Liver (tissue), 9 donors: ENCODE data around the gene MERTK. TPM values are rescaled to one million over a fixed set of nuclear protein-coding genes. Genes with fewer than 3 reads are reported as not detected.

Experiments
- DNase-seq: peaks from one replicate; pipeline ENCODE4 v3.0.0-alpha.2; 2017; ENCODE audit warnings: low spot score
- H3K27ac ChIP-seq, 2 donors: one replicate each; pipeline ENCODE4 v1.7.0; 2013; ENCODE audit warnings: inconsistent platforms in 2 of 2, low read length in 2 of 2, control low read depth in 1 of 2, low read depth in 1 of 2, mild to moderate bottlenecking in 1 of 2
- H3K27me3 ChIP-seq, 4 donors: one replicate each; pipeline versions ENCODE4 v1.6.1 to v1.7.0; 2013; ENCODE audit warnings: low read length in 3 of 4, inconsistent platforms in 1 of 4, mild to moderate bottlenecking in 1 of 4, moderate library complexity in 1 of 4; ENCODE audit not compliant: control insufficient read depth in 4 of 4, insufficient read depth in 4 of 4
- H3K36me3 ChIP-seq, 4 donors: one replicate each; pipeline versions ENCODE4 v1.6.1 to v1.7.0; 2013; ENCODE audit warnings: low read length in 3 of 4, mild to moderate bottlenecking in 3 of 4, low read depth in 1 of 4, moderate library complexity in 1 of 4; ENCODE audit not compliant: control insufficient read depth in 4 of 4, insufficient read depth in 3 of 4
- H3K4me1 ChIP-seq, 4 donors: one replicate each; pipeline versions ENCODE4 v1.6.1 to v1.7.0; 2013; ENCODE audit warnings: low read length in 3 of 4, mild to moderate bottlenecking in 3 of 4, moderate library complexity in 1 of 4; ENCODE audit not compliant: control insufficient read depth in 4 of 4, insufficient read depth in 4 of 4
- H3K4me3 ChIP-seq, 3 donors: one replicate each; pipeline versions ENCODE4 v1.6.1 to v1.7.0; 2013; ENCODE audit warnings: low read length in 3 of 3, control low read depth in 1 of 3, low read depth in 1 of 3, mild to moderate bottlenecking in 1 of 3
- H3K9ac ChIP-seq, 2 donors: one replicate each; pipeline ENCODE4 v1.7.0; 2013; ENCODE audit warnings: low read length in 2 of 2, mild to moderate bottlenecking in 2 of 2, moderate library complexity in 2 of 2, control low read depth in 1 of 2, low read depth in 1 of 2
- H3K9me3 ChIP-seq, 4 donors: one replicate each; pipeline versions ENCODE4 v1.6.1 to v1.7.0; 2013; ENCODE audit warnings: low read length in 3 of 4; ENCODE audit not compliant: control insufficient read depth in 4 of 4
- ATF3 ChIP-seq: IDR thresholded peaks from 2 replicates; pipeline ENCODE4 v1.6.1; 2016; ENCODE audit warnings: antibody characterized with exemption
- EGR1 ChIP-seq, 2 donors: IDR thresholded peaks; 2 replicates each; pipeline ENCODE4 v1.6.1; 2016 to 2018; ENCODE audit warnings: antibody characterized with exemption in 2 of 2, low read depth in 2 of 2
- FOXA1 ChIP-seq: IDR thresholded peaks from 2 replicates; pipeline ENCODE4 v1.6.1; 2016; ENCODE audit warnings: antibody characterized with exemption
- FOXA2 ChIP-seq: IDR thresholded peaks from 2 replicates; pipeline ENCODE4 v1.6.1; 2016; ENCODE audit warnings: antibody characterized with exemption
- GABPA ChIP-seq, 2 donors: IDR thresholded peaks in 1 of 2; conservative IDR thresholded peaks in 1 of 2; 2 replicates each; pipeline ENCODE4 v1.6.1; 2016; ENCODE audit warnings: antibody characterized with exemption in 2 of 2, mild to moderate bottlenecking in 1 of 2, moderate library complexity in 1 of 2
- JUND ChIP-seq, 2 donors: IDR thresholded peaks; 2 replicates each; pipeline ENCODE4 v1.6.1; 2016; ENCODE audit warnings: antibody characterized with exemption in 2 of 2
- MAX ChIP-seq: IDR thresholded peaks from 2 replicates; pipeline ENCODE4 v1.6.1; 2016; ENCODE audit warnings: antibody characterized with exemption
- NR2F2 ChIP-seq: IDR thresholded peaks from 2 replicates; pipeline ENCODE4 v1.6.1; 2016; ENCODE audit warnings: antibody characterized with exemption
- RAD21 ChIP-seq, 2 donors: IDR thresholded peaks; 2 replicates each; pipeline ENCODE4 v1.6.1; 2016; ENCODE audit warnings: antibody characterized with exemption in 2 of 2, mild to moderate bottlenecking in 2 of 2
- RXRA ChIP-seq, 2 donors: IDR thresholded peaks; 2 replicates each; pipeline ENCODE4 v1.6.1; 2017 to 2018; ENCODE audit warnings: antibody characterized with exemption in 2 of 2, mild to moderate bottlenecking in 1 of 2
- SP1 ChIP-seq: IDR thresholded peaks from 2 replicates; pipeline ENCODE4 v1.6.1; 2018; ENCODE audit warnings: antibody characterized with exemption, mild to moderate bottlenecking
- TAF1 ChIP-seq: conservative IDR thresholded peaks from 2 replicates; pipeline ENCODE4 v1.6.1; 2016; ENCODE audit warnings: antibody characterized with exemption, mild to moderate bottlenecking
- YY1 ChIP-seq: IDR thresholded peaks from 2 replicates; pipeline ENCODE4 v1.6.1; 2016; ENCODE audit warnings: antibody characterized with exemption, mild to moderate bottlenecking
- WGBS: extraction: QIAGEN DNeasy Blood & Tissue Kit; methylation state at CpG from one replicate; pipeline ENCODE4 v1.1.7; 2013; 5-methylcytosine and 5-hydroxymethylcytosine counted together
- polyA plus RNA-seq, 2 donors: library from polyadenylated mRNA; stranded (reverse) in 1 of 2; unstranded in 1 of 2; fragments of 200-250 nt in 1 of 2; fragments of >200 nt in 1 of 2; fragmentation: Nextera tagmentation in 1 of 2; extraction: Ambion mirVana in 1 of 2; gene quantifications; one replicate each; pipeline versions ENCODE4 v1.2.1 to v1.2.3, GENCODE V29; 2013 to 2015
- total RNA-seq, 2 donors: library from RNA; depleted of rRNA; stranded (reverse); fragments of >200 nt; gene quantifications; one replicate each; pipeline ENCODE4 v1.2.3, GENCODE V29; 2014
- TF ChIP-seq, protein P1 (sequence below): fragments of 150-350 bp; IDR thresholded peaks from 2 replicates; pipeline ENCODE4 v1.5.1; 2017; ENCODE audit warnings: improper control_type of control experiment, low read depth, low read length; ENCODE audit not compliant: missing input control
- TF ChIP-seq, protein P2 (sequence below): IDR thresholded peaks from 2 replicates; pipeline ENCODE4 v1.6.1; 2016; ENCODE audit warnings: antibody characterized with exemption
- TF ChIP-seq, protein P3 (sequence below): IDR thresholded peaks from 2 replicates; pipeline ENCODE4 v1.6.1; 2016; ENCODE audit warnings: antibody characterized with exemption, mild to moderate bottlenecking
- donor health status: healthy.
- donor health status: healthy.
- donor health status: healthy.
- donor health status: healthy.
- donor health status: healthy.

MERTK gene
- total and polyA plus RNA-seq, 4 donors, result 6.3 to 34.1 (median 8.2) TPM

GRCh38 chr2:112018846-112019245, 120.4 kb downstream of the MERTK start (continued):
- TF ChIP-seq, protein P1, sequence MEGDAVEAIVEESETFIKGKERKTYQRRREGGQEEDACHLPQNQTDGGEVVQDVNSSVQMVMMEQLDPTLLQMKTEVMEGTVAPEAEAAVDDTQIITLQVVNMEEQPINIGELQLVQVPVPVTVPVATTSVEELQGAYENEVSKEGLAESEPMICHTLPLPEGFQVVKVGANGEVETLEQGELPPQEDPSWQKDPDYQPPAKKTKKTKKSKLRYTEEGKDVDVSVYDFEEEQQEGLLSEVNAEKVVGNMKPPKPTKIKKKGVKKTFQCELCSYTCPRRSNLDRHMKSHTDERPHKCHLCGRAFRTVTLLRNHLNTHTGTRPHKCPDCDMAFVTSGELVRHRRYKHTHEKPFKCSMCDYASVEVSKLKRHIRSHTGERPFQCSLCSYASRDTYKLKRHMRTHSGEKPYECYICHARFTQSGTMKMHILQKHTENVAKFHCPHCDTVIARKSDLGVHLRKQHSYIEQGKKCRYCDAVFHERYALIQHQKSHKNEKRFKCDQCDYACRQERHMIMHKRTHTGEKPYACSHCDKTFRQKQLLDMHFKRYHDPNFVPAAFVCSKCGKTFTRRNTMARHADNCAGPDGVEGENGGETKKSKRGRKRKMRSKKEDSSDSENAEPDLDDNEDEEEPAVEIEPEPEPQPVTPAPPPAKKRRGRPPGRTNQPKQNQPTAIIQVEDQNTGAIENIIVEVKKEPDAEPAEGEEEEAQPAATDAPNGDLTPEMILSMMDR, result no peak

DNA sequence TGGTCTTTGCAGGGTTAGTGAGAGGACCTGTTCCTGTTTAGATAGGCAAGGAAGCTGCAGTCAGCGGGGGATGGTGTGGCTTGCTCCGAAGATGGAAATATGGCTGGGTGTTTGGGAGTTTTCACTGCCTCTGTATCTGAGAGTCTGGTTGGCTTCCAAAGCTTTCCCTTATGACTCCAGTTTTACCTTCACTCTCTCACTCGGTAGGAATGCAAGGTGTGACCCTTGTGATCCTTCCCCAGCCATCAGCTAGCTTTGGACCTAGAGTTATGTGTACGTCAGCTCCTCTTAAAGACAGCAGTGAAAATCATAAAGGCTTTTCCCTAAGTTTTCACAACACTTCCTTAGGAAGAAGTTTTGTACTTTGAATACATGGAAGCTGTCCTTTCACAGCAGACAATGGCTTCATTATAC, 121.2 kb downstream of the MERTK start:
- Histone ChIP-seq H3K27me3 (no peaks in the 10 kb centered on the region), H3K9ac (no peak overlapping the region), H3K27ac (no peak overlapping the region), H3K4me1 (no peaks in the 10 kb centered on the region), H3K4me3 (no peak overlapping the region), H3K9me3 (no peaks in the 10 kb centered on the region), H3K36me3 (peaks cover 4 to 20% (median 15%) of the 10 kb centered on the region in 4 donors)
- 74% methylated on average over 4 of the region's 4 CpGs for WGBS
- DNase-seq, result no peak
- TF ChIP-seq, protein P2, sequence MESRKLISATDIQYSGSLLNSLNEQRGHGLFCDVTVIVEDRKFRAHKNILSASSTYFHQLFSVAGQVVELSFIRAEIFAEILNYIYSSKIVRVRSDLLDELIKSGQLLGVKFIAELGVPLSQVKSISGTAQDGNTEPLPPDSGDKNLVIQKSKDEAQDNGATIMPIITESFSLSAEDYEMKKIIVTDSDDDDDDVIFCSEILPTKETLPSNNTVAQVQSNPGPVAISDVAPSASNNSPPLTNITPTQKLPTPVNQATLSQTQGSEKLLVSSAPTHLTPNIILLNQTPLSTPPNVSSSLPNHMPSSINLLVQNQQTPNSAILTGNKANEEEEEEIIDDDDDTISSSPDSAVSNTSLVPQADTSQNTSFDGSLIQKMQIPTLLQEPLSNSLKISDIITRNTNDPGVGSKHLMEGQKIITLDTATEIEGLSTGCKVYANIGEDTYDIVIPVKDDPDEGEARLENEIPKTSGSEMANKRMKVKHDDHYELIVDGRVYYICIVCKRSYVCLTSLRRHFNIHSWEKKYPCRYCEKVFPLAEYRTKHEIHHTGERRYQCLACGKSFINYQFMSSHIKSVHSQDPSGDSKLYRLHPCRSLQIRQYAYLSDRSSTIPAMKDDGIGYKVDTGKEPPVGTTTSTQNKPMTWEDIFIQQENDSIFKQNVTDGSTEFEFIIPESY, result no peak
- TF ChIP-seq, protein P1, result no peak
- TF ChIP-seq FOXA1, result no peak
- no peak for TF ChIP-seq RXRA (IDR thresholded peaks at IDR 0.05)
- no peak for TF ChIP-seq YY1
- no peak for TF ChIP-seq NR2F2
- TF ChIP-seq GABPA (IDR thresholded peaks at IDR 0.05 in 1 of 2, conservative IDR thresholded peaks at IDR 0.05 in 1 of 2), result no peak
- no peak for TF ChIP-seq ATF3
- no peak for TF ChIP-seq JUND (IDR thresholded peaks at IDR 0.05)
- TF ChIP-seq RAD21 (IDR thresholded peaks at IDR 0.05), result no peak
- TF ChIP-seq SP1, result no peak
- TF ChIP-seq MAX, result no peak
- TF ChIP-seq EGR1 (IDR thresholded peaks at IDR 0.05; ENCODE audit: low read depth in 2 of 2), result no peak
- no peak for TF ChIP-seq FOXA2
- no peak for TF ChIP-seq TAF1
- TF ChIP-seq, protein P3, sequence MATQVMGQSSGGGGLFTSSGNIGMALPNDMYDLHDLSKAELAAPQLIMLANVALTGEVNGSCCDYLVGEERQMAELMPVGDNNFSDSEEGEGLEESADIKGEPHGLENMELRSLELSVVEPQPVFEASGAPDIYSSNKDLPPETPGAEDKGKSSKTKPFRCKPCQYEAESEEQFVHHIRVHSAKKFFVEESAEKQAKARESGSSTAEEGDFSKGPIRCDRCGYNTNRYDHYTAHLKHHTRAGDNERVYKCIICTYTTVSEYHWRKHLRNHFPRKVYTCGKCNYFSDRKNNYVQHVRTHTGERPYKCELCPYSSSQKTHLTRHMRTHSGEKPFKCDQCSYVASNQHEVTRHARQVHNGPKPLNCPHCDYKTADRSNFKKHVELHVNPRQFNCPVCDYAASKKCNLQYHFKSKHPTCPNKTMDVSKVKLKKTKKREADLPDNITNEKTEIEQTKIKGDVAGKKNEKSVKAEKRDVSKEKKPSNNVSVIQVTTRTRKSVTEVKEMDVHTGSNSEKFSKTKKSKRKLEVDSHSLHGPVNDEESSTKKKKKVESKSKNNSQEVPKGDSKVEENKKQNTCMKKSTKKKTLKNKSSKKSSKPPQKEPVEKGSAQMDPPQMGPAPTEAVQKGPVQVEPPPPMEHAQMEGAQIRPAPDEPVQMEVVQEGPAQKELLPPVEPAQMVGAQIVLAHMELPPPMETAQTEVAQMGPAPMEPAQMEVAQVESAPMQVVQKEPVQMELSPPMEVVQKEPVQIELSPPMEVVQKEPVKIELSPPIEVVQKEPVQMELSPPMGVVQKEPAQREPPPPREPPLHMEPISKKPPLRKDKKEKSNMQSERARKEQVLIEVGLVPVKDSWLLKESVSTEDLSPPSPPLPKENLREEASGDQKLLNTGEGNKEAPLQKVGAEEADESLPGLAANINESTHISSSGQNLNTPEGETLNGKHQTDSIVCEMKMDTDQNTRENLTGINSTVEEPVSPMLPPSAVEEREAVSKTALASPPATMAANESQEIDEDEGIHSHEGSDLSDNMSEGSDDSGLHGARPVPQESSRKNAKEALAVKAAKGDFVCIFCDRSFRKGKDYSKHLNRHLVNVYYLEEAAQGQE, result no peak
